ENCODE measurements around the gene DYNC2H1. TPM values are rescaled to one million over a fixed set of nuclear protein-coding genes. Genes with fewer than 3 reads are reported as not detected.

Gene DYNC2H1
- total and polyA plus RNA-seq, 2 donors (not counting 1 experiment from before 2014, with no cell fraction given), result 20.1 to 65.9 TPM

GRCh38 chr11:103453126-103453525 lies 343.9 kb downstream of the DYNC2H1 start:
- Histone ChIP-seq H4K20me1 (ENCODE audit: control insufficient read depth, extremely low read depth, insufficient read depth, low read length) (no peaks in the 10 kb centered on the region), H3K27ac (ENCODE audit: insufficient read depth, low read length) (no peak overlapping the region), H3K9ac (ENCODE audit: insufficient read depth, low read length) (no peak overlapping the region), H3K4me1 (ENCODE audit: control insufficient read depth, extremely low read depth, insufficient read depth, low read length) (no peaks in the 10 kb centered on the region), H3K27me3 (ENCODE audit: control insufficient read depth, insufficient read depth, low read length) (no peaks in the 10 kb centered on the region), H3K79me2 (ENCODE audit: control insufficient read depth, insufficient read depth, low read length) (no peaks in the 10 kb centered on the region), H3K36me3 (ENCODE audit: control insufficient read depth, insufficient read depth, low read length) (no peaks in the 10 kb centered on the region), H2AFZ (ENCODE audit: low read length) (no peak overlapping the region), H3K4me2 (ENCODE audit: extremely low read depth, insufficient read depth, low read length) (no peak overlapping the region), H3K4me3 (replicated peaks in 1 of 4; ENCODE audit: control extremely low read depth in 1 of 4, insufficient read depth in 1 of 4, low read depth in 3 of 4, low read length in 4 of 4) (no peak overlapping the region), H3K9me3 (ENCODE audit: control insufficient read depth, insufficient read depth, low read depth, low read length) (no peaks in the 10 kb centered on the region)
- no peak for TF ChIP-seq CTCF (conservative IDR thresholded peaks at IDR 0.05 in 1 of 2, IDR thresholded peaks at IDR 0.05 in 1 of 2; ENCODE audit: low read depth in 1 of 2, low read length in 2 of 2)
- TF ChIP-seq EZH2 (IDR thresholded peaks at IDR 0.05; ENCODE audit: low read length, missing control alignments), result no peak
- no peak for DNase-seq (ENCODE audit: low read depth in 2 of 2)

GRCh38 chr11:103453915-103454709 lies 344.9 kb downstream of the DYNC2H1 start:
- TF ChIP-seq EZH2 (IDR thresholded peaks at IDR 0.05; ENCODE audit: low read length, missing control alignments), result no peak
- TF ChIP-seq CTCF (conservative IDR thresholded peaks at IDR 0.05 in 1 of 2, IDR thresholded peaks at IDR 0.05 in 1 of 2; ENCODE audit: low read depth in 1 of 2, low read length in 2 of 2), result no peak
- DNase-seq (ENCODE audit: low read depth in 2 of 2), result no peak
- Histone ChIP-seq H3K4me3 (replicated peaks in 1 of 4; ENCODE audit: control extremely low read depth in 1 of 4, insufficient read depth in 1 of 4, low read depth in 3 of 4, low read length in 4 of 4) (no peak overlapping the region), H2AFZ (ENCODE audit: low read length) (no peak overlapping the region), H3K27me3 (ENCODE audit: control insufficient read depth, insufficient read depth, low read length) (no peaks in the 10 kb centered on the region), H4K20me1 (ENCODE audit: control insufficient read depth, extremely low read depth, insufficient read depth, low read length) (no peaks in the 10 kb centered on the region), H3K4me1 (ENCODE audit: control insufficient read depth, extremely low read depth, insufficient read depth, low read length) (no peaks in the 10 kb centered on the region), H3K4me2 (ENCODE audit: extremely low read depth, insufficient read depth, low read length) (no peak overlapping the region), H3K9ac (ENCODE audit: insufficient read depth, low read length) (no peak overlapping the region), H3K27ac (ENCODE audit: insufficient read depth, low read length) (no peak overlapping the region), H3K79me2 (ENCODE audit: control insufficient read depth, insufficient read depth, low read length) (no peaks in the 10 kb centered on the region), H3K9me3 (ENCODE audit: control insufficient read depth, insufficient read depth, low read depth, low read length) (no peaks in the 10 kb centered on the region), H3K36me3 (ENCODE audit: control insufficient read depth, insufficient read depth, low read length) (no peaks in the 10 kb centered on the region)

DNA sequence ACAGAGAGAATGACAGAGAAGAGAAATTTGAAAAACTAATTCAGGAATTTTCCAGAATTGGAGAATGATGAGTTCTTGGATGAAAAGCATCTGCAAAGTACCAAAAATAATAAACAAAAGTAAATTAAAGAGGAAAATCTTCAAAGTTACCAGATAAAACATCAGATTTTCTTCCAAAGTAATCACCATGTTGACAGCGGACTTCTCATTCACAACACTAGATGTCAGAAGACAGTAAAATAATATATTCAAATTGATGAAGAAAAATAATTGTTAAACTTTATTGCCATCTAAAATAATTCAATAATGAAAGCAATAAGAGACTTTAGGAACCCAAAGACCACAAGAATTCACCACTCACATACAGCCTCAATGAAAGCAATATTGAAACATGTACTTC lies 355.2 kb downstream of the DYNC2H1 start:
- H2AFZ ChIP-seq (ENCODE audit: low read length), result no peak overlapping the region
- no peaks in the 10 kb centered on the region for H3K36me3 ChIP-seq (ENCODE audit: control insufficient read depth, insufficient read depth, low read length)
- H3K79me2 ChIP-seq (ENCODE audit: control insufficient read depth, insufficient read depth, low read length), result no peaks in the 10 kb centered on the region
- H3K4me1 ChIP-seq (ENCODE audit: control insufficient read depth, extremely low read depth, insufficient read depth, low read length), result no peaks in the 10 kb centered on the region
- H3K4me2 ChIP-seq (ENCODE audit: extremely low read depth, insufficient read depth, low read length), result no peak overlapping the region
- H3K27me3 ChIP-seq (ENCODE audit: control insufficient read depth, insufficient read depth, low read length), result no peaks in the 10 kb centered on the region
- no peak overlapping the region for H3K4me3 ChIP-seq (replicated peaks in 1 of 4; ENCODE audit: control extremely low read depth in 1 of 4, insufficient read depth in 1 of 4, low read depth in 3 of 4, low read length in 4 of 4)
- TF ChIP-seq EZH2 (IDR thresholded peaks at IDR 0.05; ENCODE audit: low read length, missing control alignments) (no peak), CTCF (conservative IDR thresholded peaks at IDR 0.05 in 1 of 2, IDR thresholded peaks at IDR 0.05 in 1 of 2; ENCODE audit: low read depth in 1 of 2, low read length in 2 of 2) (no peak)
- H3K9ac ChIP-seq (ENCODE audit: insufficient read depth, low read length), result no peak overlapping the region
- no peaks in the 10 kb centered on the region for H4K20me1 ChIP-seq (ENCODE audit: control insufficient read depth, extremely low read depth, insufficient read depth, low read length)
- no peak for DNase-seq (ENCODE audit: low read depth in 2 of 2)
- no peak overlapping the region for H3K27ac ChIP-seq (ENCODE audit: insufficient read depth, low read length)
- H3K9me3 ChIP-seq (ENCODE audit: control insufficient read depth, insufficient read depth, low read depth, low read length), result no peaks in the 10 kb centered on the region

Data from fibroblast of lung (primary cell).